Smooth muscle cell (in vitro differentiated cells): ENCODE data around the gene ACTN4. TPM values are rescaled to one million over a fixed set of nuclear protein-coding genes. Genes with fewer than 3 reads are reported as not detected.

Experiments used
- DNase-seq: peaks from one replicate; lab custom pipeline; 2025; ENCODE audit not compliant: unreplicated experiment; lab: John Stamatoyannopoulos, UW
- H2AFZ ChIP-seq: fragments of 200-600 bp; sonication (generic); 2 replicates; pipeline ENCODE4 v1.6.0; 2016; ENCODE audit warnings: antibody characterized with exemption, low read depth, mild to moderate bottlenecking
- H3F3A ChIP-seq: fragments of 200-600 bp; sonication (generic); 2 replicates; pipeline ENCODE4 v1.6.0; 2017; ENCODE audit warnings: antibody characterized with exemption, low read depth
- H3K27ac ChIP-seq: fragments of 200-600 bp; sonication (generic); 2 replicates; pipeline ENCODE4 v1.5.1; 2016; ENCODE audit warnings: low read depth, mild to moderate bottlenecking
- H3K27me3 ChIP-seq: fragments of 200-600 bp; sonication (generic); 2 replicates; pipeline ENCODE4 v1.6.1; 2016; ENCODE audit warnings: low read depth, mild to moderate bottlenecking
- H3K36me3 ChIP-seq: fragments of 200-600 bp; sonication (generic); 2 replicates; pipeline ENCODE4 v1.5.1; 2016; ENCODE audit warnings: low read depth
- H3K4me1 ChIP-seq: fragments of 200-600 bp; sonication (generic); 2 replicates; pipeline ENCODE4 v1.5.1; 2016; ENCODE audit warnings: low read depth
- H3K4me2 ChIP-seq: fragments of 200-600 bp; sonication (generic); 2 replicates; pipeline ENCODE4 v1.6.0; 2016; ENCODE audit warnings: mild to moderate bottlenecking
- H3K4me3 ChIP-seq: fragments of 200-600 bp; sonication (generic); 2 replicates; pipeline ENCODE4 v1.5.1; 2016; ENCODE audit warnings: mild to moderate bottlenecking
- H3K79me2 ChIP-seq: fragments of 200-600 bp; sonication (generic); 2 replicates; pipeline ENCODE4 v1.6.0; 2016; ENCODE audit warnings: low read depth, mild to moderate bottlenecking
- H3K9ac ChIP-seq: fragments of 200-600 bp; sonication (generic); 2 replicates; pipeline ENCODE4 v1.6.0; 2016; ENCODE audit warnings: low read depth
- H3K9me3 ChIP-seq: fragments of 200-600 bp; sonication (generic); replicated peaks from 2 replicates; pipeline ENCODE4 v1.5.1; 2016; ENCODE audit warnings: low read depth
- H4K20me1 ChIP-seq: fragments of 200-600 bp; sonication (generic); 2 replicates; pipeline ENCODE4 v1.6.0; 2016; ENCODE audit warnings: low read depth
- CTCF ChIP-seq: fragments of 200-600 bp; sonication (generic); IDR thresholded peaks from 2 replicates; pipeline ENCODE4 v1.5.1; 2017; ENCODE audit warnings: borderline replicate concordance, mild to moderate bottlenecking, antibody characterized with exemption; ENCODE audit not compliant: insufficient read depth, poor library complexity, severe bottlenecking
- WGBS: methylation state at CpG from one replicate; pipeline ENCODE4 v1.1.7; 2016; ENCODE audit warnings: low lambda C conversion rate; 5-methylcytosine and 5-hydroxymethylcytosine counted together
- polyA plus RNA-seq: library from polyadenylated mRNA; unstranded; fragments of >200 nt; fragmentation: Nextera tagmentation; extraction: Ambion mirVana; gene quantifications from 2 replicates; pipeline ENCODE4 v1.2.1, GENCODE V29; 2016
- total RNA-seq: library from RNA; depleted of rRNA; stranded (reverse); fragments of >200 nt; gene quantifications from 2 replicates; pipeline ENCODE4 v1.2.3, GENCODE V29; 2014

The ACTN4 gene
- total and polyA plus RNA-seq, 2 experiments from 2014 or later, result 53.8 to 311 TPM

- Histone ChIP-seq H3K27ac (no peak overlapping the region), H3K4me1 (no peaks in the 10 kb centered on the region), H3K9ac (no peak overlapping the region)
These were observed 61.1 kb downstream of the ACTN4 start for GRCh38 chr19:38708413-38709024.

GRCh38 chr19:38709119-38709518 is 61.7 kb downstream of the ACTN4 start:
- no peaks in the 10 kb centered on the region for H3K27me3 ChIP-seq
- peaks cover 6% of the 10 kb centered on the region for H3F3A ChIP-seq
- no peaks in the 10 kb centered on the region for H3K4me1 ChIP-seq
- H2AFZ ChIP-seq, result no peak overlapping the region
- H3K4me2 ChIP-seq, result no peak overlapping the region
- peaks cover 23% of the 10 kb centered on the region for H3K79me2 ChIP-seq
- H3K9ac ChIP-seq, result no peak overlapping the region
- no peak overlapping the region for H3K4me3 ChIP-seq
- WGBS, result 97% methylated on average over 10 of the region's 10 CpGs
- H4K20me1 ChIP-seq, result peaks cover 52% of the 10 kb centered on the region
- H3K9me3 ChIP-seq, result no peaks in the 10 kb centered on the region
- H3K27ac ChIP-seq, result no peak overlapping the region
- DNase-seq, result no peak
- peaks cover 7% of the 10 kb centered on the region for H3K36me3 ChIP-seq
- TF ChIP-seq CTCF, result no peak

More at GRCh38 chr19:38708413-38709024, 61.1 kb downstream of the ACTN4 start:
- Histone ChIP-seq H3K36me3 (peaks cover 5% of the 10 kb centered on the region), H3K27me3 (no peaks in the 10 kb centered on the region), H3K4me2 (no peak overlapping the region), H3K79me2 (peaks cover 27% of the 10 kb centered on the region), H3K9me3 (no peaks in the 10 kb centered on the region), H4K20me1 (peaks cover 58% of the 10 kb centered on the region), H3K4me3 (no peak overlapping the region), H3F3A (peaks cover 6% of the 10 kb centered on the region), H2AFZ (no peak overlapping the region)
- DNase-seq, result no peak
- WGBS, result 97% methylated on average over 10 of the region's 10 CpGs
- TF ChIP-seq CTCF, result no peak

- H3K4me1 ChIP-seq, result no peaks in the 10 kb centered on the region
- no peak overlapping the region for H3K4me3 ChIP-seq
- peaks cover 7% of the 10 kb centered on the region for H3K36me3 ChIP-seq
- no peaks in the 10 kb centered on the region for H3K27me3 ChIP-seq
- peaks cover 15% of the 10 kb centered on the region for H3K79me2 ChIP-seq
- no peak overlapping the region for H3K4me2 ChIP-seq
- H3K27ac ChIP-seq, result no peak overlapping the region
- H4K20me1 ChIP-seq, result peaks cover 44% of the 10 kb centered on the region
- peaks cover 6% of the 10 kb centered on the region for H3F3A ChIP-seq
- no peaks in the 10 kb centered on the region for H3K9me3 ChIP-seq
- TF ChIP-seq CTCF, result no peak
- H3K9ac ChIP-seq, result no peak overlapping the region
- no peak overlapping the region for H2AFZ ChIP-seq
- 93% methylated on average over 27 of the region's 27 CpGs for WGBS
- no peak for DNase-seq
These were observed 62.4 kb downstream of the ACTN4 start for GRCh38 chr19:38709671-38710415.
